GM18907 (cell line): ENCODE measurements around the gene LIM2.
"Not testable (repeated sequence)": the region's sequence is repeated elsewhere in the genome, so short reads cannot be mapped to it uniquely, and the experiment has no call there.

Source experiments
- ATAC-seq: cut with Tn5 transposase; IDR thresholded peaks from one replicate; pipeline ENCODE4 v1.9.1; 2021; ENCODE audit warnings: mild to moderate bottlenecking, moderate library complexity; ENCODE audit not compliant: unreplicated experiment

The LIM2 gene, protein sequence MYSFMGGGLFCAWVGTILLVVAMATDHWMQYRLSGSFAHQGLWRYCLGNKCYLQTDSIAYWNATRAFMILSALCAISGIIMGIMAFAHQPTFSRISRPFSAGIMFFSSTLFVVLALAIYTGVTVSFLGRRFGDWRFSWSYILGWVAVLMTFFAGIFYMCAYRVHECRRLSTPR

DNA sequence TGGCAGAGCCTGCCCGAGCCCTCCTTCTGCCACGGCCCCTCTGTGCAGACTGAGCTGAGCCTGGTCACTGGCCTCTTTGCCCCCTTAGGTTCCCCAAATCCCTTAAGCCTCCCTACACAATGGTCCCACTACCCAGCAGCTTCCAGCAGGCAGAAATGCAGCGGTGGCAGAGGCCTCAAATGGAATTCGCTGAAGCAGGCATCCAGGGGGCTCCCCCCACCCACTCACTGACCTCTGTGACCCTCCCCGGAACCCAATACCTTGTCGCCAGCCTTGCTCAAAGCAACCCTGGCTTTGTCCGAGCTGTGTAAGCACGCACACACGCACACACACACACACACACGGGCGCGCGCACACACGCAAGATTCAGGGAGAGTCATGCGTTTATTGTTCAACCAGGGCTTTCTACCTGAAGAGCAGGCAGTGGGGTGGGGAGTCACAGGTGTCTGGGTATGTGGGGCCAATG is at the start of gene LIM2:
TSS of gene LIM2 (minus strand) at position 51 of the 466 bp plus-strand sequence. CDS start 531 bp downstream, outside the sequence.
- no peak for ATAC-seq

GRCh38 chr19:51434456-51434855 is 46.7 kb upstream of the LIM2 start:
- no peak for ATAC-seq

GRCh38 chr19:51433043-51433442 is 45.3 kb upstream of the LIM2 start:
- no peak for ATAC-seq

- no peak for ATAC-seq
Measured at GRCh38 chr19:51431124-51431523, 43.4 kb upstream of the LIM2 start.

- ATAC-seq: no peak
Measured at GRCh38 chr19:51430221-51430620, 42.4 kb upstream of the LIM2 start.

DNA sequence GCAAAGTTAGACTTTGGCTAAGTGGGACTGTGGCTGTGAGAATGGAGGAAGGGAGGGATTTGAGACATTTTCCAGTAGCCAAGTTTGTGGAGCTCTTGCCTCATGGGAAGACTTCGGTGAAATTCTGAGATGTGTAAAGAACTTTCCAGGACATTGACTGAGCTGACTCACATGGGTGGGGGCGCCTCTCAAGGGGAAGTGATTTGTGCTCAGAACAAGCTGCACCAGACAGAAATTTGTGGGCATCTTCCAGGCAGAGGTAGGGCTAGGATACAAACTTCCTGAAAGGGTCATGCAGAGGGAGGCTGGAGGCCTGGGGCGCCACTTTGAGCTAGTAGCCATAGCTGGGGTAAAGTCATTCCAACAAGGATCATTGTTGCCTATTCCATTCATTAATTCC is 39.4 kb upstream of the LIM2 start:
- ATAC-seq: no peak

- no peak for ATAC-seq
Measured at GRCh38 chr19:51422053-51422448, 34.3 kb upstream of the LIM2 start.

DNA sequence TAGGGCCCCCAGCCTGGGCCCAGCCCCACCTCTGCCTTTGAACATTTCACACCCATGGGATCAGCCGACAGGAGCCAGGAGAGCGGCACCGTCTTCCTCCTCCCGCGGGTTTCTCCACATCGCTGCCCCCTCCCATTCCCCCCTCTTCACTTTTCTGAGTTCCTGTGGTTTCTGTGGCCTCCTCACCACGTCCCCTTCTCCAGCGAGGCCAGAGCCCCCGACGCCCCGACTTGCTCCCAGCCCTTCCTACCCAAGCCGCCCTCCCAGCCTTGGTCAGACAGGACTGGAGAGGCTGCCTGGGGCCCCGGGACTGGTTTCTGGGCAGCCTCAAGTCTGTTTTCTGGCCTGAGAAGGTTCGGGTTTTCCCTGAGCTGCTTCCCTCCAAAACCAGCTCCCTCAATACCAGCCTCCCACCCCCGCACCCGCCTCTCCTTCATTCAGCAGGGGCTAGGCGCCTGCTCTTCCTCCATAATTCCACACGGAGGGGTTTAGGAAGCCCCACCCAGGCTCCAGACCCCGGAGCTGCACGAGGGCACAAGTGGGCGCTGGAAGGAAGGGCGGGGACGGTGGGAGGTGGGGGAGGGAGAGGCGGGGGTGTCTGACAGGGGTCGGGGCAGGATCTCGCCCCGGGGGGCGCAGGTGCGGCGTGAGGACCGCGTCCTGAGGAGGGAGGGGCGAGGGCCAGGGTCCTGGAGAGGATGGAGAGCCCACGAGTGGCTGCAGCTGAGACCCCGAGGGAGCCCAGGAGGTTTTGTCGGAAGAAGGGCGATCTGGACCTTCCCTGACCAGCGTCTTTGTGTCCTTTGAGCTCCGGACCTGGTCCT is 33.7 kb upstream of the LIM2 start:
- no peak for ATAC-seq

DNA sequence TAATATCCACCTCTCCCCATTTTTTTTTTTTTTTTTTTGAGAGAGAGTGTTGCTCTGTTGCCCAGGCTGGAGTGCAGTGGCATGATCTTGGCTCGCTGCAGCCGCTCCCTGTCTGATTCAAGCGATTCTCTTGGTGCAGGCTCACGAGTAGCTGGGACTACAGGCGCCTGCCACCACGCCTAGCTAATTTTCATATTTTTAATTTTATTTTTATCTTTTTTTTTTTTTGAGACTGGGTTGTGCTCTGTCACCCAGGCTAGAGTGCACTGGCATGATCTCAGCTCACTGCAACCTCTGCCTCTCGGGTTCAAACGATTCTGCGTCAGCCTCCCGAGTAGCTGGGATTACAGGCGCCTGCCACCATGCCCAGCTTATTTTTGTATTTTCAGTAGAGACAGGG is 32.7 kb upstream of the LIM2 start:
- ATAC-seq: not testable (repeated sequence)

DNA sequence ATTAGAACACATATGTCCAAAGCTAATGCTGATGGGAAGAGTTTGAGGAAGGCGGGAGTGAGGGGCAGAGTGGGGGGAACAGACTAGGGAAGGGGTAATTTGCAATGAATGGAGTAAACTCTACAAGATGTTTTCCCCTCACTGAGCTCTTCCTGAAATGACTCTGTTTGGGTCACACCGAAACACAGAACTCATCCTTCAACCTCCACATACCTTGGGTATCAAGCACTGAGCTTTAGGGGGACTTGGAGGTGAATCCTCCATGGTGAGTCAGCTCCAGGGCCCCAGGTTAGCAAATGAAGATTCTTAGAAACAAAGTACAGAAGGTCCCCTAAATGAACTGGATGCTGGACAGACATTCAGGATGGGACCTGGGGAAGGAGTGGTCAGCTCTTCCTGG is 30.9 kb upstream of the LIM2 start:
- ATAC-seq: no peak

GRCh38 chr19:51417810-51418157 is 30.0 kb upstream of the LIM2 start:
- peak; percentile 44 for ATAC-seq

DNA sequence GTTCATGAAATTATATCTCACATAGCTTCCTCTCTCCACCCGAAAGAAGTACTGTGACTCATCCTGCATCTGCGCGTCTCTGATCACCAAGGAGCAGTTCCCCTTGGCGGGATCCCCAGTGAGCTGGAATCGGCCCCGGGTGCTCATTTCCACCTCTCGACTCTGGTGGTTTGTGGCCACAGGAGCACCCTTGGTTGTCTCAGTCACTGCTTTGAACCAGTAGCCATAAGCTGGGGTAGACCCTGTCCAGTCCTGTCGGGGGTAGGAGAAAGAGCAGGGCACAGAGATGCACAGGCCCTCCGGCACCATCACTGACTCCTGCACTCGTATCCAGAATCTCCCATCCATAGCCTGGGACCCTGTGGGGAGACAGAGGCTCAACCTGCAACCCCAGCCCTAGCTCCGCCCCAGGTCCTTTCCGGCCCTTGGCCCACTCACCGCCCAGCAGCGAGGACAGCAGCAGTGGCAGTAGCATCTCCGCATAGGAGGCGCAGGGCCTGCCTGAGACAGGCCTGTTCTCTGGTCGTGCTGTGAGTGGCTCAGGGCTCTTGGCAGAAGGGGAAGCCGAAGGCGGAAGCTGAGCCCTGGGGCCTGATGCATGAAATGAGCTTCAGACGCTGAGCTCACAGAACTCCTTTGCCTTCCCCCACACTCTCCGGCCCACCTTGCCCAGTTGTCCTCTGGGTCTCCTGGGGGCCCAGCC is 29.5 kb upstream of the LIM2 start, which contains the start of gene SIGLEC10:
TSS of gene SIGLEC10 (minus strand) at position 536 of the 703 bp plus-strand sequence. CDS start at position 475, 61 bp downstream.
- ATAC-seq: peak; percentile 65

DNA sequence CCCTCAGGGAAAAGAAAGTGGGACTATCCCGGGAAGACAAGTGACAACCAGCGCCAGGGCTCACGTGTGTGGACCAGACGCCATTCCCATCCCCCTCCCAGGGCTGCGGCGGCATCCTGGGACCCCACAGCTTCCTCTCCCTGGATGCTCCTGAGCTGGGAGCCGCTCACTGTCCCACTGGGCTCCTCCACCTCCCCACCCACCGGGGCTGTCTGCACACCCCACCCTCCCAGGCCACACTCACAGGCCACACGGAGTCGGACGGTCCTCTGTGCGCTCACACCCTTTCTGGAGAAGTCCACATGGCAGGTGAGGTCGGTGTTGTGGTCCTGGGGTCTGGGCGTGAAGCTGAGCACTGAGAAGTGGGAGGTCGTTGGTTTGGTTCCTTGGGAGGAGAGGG is 28.6 kb upstream of the LIM2 start:
- ATAC-seq: not testable (repeated sequence)

GRCh38 chr19:51415187-51415586 is 27.4 kb upstream of the LIM2 start:
- no peak for ATAC-seq

DNA sequence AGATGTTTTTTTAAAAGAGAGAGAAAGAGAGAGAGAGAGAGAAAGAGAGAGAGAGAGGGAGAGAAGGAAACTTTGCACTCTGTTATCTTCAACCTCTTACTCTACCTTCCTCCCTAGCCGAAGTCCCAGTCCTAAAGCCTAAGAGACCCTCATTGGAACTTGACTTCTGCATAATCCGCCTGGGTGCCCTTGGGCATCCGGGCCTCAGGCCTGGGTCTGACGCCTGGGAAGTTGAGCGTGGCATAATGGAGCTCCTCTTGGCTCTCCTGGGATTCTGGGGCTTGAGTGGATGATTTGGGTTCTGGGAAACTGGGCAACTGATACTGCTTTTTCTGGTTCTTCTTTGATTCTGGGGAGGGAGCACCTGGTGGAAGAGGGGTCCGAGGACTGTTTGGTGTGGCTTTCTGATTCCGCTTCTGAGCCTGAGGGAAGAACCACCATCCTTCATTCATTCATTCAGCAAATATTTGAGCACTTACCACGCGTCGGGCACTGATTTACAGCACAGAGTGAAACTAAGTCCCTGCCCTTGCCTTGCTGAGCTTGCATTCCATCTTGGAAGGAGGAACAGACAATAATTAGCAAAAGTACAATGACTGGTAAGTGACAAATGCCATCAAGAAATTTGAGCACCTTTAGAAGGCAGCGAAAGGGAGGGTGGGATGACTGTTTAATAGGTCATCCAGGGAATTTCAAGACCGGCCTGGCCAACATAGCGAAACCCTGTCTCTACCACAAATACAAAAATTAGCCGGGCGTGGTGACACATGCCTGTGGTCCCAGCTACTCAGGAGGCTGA is 23.4 kb upstream of the LIM2 start:
- ATAC-seq: no peak

DNA sequence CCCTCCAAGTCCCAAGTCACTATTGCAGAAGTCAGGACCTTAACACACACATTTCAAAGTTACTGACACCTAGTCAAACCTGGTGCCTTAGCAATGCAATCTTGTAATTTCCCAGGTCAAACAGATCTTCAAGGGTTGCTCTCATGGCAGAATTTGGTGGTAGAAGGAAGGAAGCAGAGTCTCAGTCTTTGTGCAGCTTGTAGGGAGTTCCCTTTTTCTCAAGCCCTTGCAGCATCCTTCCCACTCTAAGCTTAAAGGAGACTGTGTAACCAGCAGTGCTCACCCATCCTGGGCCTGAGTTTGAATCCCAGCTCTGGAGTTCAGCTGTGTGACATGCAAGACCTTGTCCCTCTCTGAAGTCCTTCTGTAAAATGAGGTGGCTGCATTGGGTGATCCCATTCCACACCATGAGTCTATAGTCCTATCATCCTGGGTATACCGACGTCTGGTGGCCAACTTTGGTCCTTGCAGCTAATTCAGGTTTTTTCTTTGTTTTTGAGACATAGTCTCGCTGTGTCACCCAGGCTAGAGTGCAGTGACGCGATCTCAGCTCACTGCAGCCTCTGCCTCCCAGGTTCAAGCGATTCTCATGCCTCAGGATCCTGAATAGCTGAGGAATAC is 19.8 kb upstream of the LIM2 start:
- no peak for ATAC-seq

DNA sequence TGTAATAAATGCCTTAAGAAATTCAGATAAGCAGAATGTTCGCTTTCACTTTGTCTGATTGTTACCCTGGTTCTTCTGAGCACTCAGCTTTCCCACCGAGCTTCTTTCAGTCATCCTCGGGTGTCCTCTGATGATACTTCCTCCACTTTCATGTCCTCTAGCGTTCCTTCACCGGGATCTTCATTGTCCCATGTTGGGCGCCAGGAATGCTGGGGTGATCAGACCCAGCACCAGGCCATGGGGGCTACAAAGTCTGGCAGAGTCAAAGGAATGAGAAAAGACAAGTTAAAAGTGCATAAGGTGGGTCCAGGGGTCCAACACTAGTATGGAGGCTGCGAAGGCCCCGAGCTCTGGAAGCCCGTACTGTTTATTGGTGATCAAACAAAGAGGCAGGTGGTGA is 14.3 kb upstream of the LIM2 start:
- no peak for ATAC-seq

GRCh38 chr19:51399936-51400335 is 12.2 kb upstream of the LIM2 start:
- not testable (repeated sequence) for ATAC-seq

- no peak for ATAC-seq
Measured at GRCh38 chr19:51399231-51399630, 11.5 kb upstream of the LIM2 start.

- ATAC-seq: no peak
Measured at GRCh38 chr19:51398096-51398704, 10.4 kb upstream of the LIM2 start.
